Brain microvascular endothelial cell (primary cell): ENCODE results near the gene S1PR4.
"Not testable (repeated sequence)": the region's sequence is repeated elsewhere in the genome, so short reads cannot be mapped to it uniquely, and the experiment has no call there.

Experiments used
- DNase-seq: peaks from one replicate; pipeline ENCODE4 v3.0.0-alpha.2; 2020
- H3K27ac ChIP-seq: fragments of 250-450 bp; sonication (Bioruptor Pico); 2 replicates; pipeline ENCODE4 v1.5.1; 2020; ENCODE audit warnings: mild to moderate bottlenecking, moderate library complexity
- H3K27me3 ChIP-seq: fragments of 250-450 bp; sonication (Bioruptor Pico); replicated peaks from 2 replicates; pipeline ENCODE4 v1.5.1; 2020; ENCODE audit warnings: mild to moderate bottlenecking
- H3K36me3 ChIP-seq: fragments of 250-450 bp; sonication (Bioruptor Pico); replicated peaks from 2 replicates; pipeline ENCODE4 v1.5.1; 2020; ENCODE audit warnings: mild to moderate bottlenecking
- H3K4me3 ChIP-seq: 2 replicates; pipeline ENCODE4 v1.5.1; 2011; ENCODE audit warnings: low read depth, mild to moderate bottlenecking, control low read depth, low read length, moderate library complexity
- CTCF ChIP-seq: IDR thresholded peaks from 2 replicates; pipeline ENCODE4 v1.5.1; 2011; ENCODE audit warnings: low read depth, mild to moderate bottlenecking, moderate library complexity, low read length, control low read depth, inconsistent platforms; ENCODE audit errors: missing control alignments
- in situ Hi-C: cut with HindIII; loops from 2 replicates; pipeline ENCODE4 v1.10.0; 2017; ENCODE audit warnings: low sequenced_read_pairs, low pct_ligation_motif_present

The S1PR4 gene

DNA sequence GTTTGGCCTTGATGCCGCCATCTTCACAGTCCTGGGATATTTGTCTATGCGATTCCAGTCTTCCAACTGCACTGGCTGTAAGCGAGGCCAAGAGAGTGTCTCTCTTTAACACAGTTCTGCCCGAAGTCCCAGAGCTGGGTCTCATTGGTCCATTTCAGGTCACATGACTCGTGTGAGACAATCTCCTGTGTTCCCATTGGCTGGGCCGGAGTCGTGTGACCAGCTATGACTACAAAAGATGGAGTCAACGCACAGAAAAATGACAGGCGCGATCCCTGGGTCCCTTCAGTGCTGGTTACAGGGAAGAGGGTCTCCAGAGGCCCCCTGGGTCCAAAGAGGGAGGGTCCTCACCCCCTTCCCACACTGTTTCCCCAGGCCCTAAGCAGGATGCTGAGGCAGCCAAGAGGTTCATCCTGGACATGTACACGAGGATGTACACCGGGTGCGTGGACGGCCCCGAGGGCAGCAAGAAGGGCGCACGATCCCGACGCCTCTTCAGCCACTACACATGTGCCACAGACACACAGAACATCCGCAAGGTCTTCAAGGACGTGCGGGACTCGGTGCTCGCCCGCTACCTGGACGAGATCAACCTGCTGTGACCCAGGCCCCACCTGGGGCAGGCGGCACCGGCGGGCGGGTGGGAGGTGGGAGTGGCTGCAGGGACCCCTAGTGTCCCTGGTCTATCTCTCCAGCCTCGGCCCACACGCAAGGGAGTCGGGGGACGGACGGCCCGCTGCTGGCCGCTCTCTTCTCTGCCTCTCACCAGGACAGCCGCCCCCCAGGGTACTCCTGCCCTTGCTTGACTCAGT lies 15.9 kb upstream of the S1PR4 start:
- no peaks in the 10 kb centered on the region for H3K36me3 ChIP-seq
- no peak overlapping the region for H3K4me3 ChIP-seq
- no peak overlapping the region for H3K27ac ChIP-seq

DNA sequence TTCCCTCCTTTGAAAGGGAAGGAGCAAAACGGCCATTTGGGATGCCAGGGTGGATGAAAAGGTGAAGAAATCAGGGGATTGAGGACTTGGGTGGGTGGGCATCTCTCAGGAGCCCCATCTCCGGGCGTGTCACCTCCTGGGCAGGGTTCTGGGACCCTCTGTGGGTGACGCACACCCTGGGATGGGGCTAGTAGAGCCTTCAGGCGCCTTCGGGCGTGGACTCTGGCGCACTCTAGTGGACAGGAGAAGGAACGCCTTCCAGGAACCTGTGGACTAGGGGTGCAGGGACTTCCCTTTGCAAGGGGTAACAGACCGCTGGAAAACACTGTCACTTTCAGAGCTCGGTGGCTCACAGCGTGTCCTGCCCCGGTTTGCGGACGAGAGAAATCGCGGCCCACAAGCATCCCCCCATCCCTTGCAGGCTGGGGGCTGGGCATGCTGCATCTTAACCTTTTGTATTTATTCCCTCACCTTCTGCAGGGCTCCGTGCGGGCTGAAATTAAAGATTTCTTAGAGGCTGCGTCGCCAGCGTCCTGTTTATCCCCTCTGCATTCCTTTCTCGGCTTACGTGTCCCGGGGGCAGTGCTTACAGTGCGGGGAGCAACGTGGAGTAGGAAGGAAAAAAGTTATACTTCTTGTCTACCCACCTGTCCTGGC lies 15.2 kb upstream of the S1PR4 start:
- H3K4me3 ChIP-seq: no peak overlapping the region
- no peaks in the 10 kb centered on the region for H3K27me3 ChIP-seq
- H3K27ac ChIP-seq: no peak overlapping the region
- peak; percentile 98 for TF ChIP-seq CTCF
- DNase-seq: peak; percentile 31
- in situ Hi-C loops: no loop called here
- H3K36me3 ChIP-seq: no peaks in the 10 kb centered on the region

More for the DNA sequence above, 15.9 kb upstream of the S1PR4 start:
- no peaks in the 10 kb centered on the region for H3K27me3 ChIP-seq
- no peak for DNase-seq
- in situ Hi-C loops: no loop called here
- TF ChIP-seq CTCF: no peak

DNA sequence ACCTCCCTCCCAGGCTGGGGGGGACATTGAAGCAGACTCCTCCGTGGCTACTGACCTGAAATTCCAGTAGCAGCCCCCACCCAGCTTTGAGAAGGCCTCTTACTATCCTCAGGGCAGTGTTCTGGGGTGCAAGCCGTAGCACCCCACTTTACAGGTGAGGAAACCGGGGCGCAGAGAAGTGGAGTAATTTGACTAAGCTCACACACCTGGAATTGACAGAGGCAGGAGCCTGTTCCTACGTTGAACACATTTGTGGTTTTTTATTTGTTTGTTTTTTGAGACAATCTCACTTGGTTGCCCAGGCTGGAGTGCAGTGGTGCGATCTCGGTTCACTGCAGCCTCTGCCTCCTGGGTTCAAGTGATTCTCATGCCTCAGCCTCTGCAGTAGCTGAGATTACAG lies 14.6 kb upstream of the S1PR4 start:
- Histone ChIP-seq H3K27ac (no peak overlapping the region), H3K4me3 (no peak overlapping the region), H3K27me3 (no peaks in the 10 kb centered on the region), H3K36me3 (no peaks in the 10 kb centered on the region)
- no peak for DNase-seq
- no peak for TF ChIP-seq CTCF
- in situ Hi-C loops: no loop called here

- Histone ChIP-seq H3K36me3 (no peaks in the 10 kb centered on the region), H3K4me3 (no peak overlapping the region), H3K27me3 (no peaks in the 10 kb centered on the region), H3K27ac (no peak overlapping the region)
- no peak for DNase-seq
- in situ Hi-C loops: no loop called here
- no peak for TF ChIP-seq CTCF
These were observed 10.9 kb upstream of the S1PR4 start for GRCh38 chr19:3167533-3168272.

- in situ Hi-C loops: no loop called here
- Histone ChIP-seq H3K36me3 (no peaks in the 10 kb centered on the region), H3K27me3 (no peaks in the 10 kb centered on the region), H3K4me3 (no peak overlapping the region), H3K27ac (no peak overlapping the region)
- no peak for TF ChIP-seq CTCF
- DNase-seq: no peak
These were observed 6.5 kb upstream of the S1PR4 start for GRCh38 chr19:3171894-3172672.

DNA sequence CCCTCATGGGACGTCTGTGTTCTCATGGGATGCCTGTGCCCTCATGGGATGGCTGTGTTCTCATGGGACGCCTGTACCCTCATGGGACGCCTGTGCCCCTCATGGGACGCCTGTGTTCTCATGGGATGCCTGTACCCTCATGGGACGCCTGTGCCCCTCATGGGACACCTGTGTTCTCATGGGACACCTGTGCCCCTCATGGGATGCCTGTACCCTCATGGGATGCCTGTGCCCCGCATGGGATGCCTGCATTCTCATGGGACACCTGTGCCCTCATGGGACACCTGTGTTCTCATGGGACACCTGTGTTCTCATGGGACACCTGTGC lies 5.9 kb upstream of the S1PR4 start:
- in situ Hi-C loops, H3K36me3 ChIP-seq, DNase-seq, H3K27ac ChIP-seq, H3K27me3 ChIP-seq, H3K4me3 ChIP-seq: not testable (repeated sequence)
